HepG2 (cell line): ENCODE data around the gene TNFAIP8L1. TPM values are rescaled to one million over a fixed set of nuclear protein-coding genes. Genes with fewer than 3 reads are reported as not detected.
A peak's percentile ranks its signal among the peaks of the same experiment; 100 is the strongest.

Source experiments
- ARID4A ChIP-seq: sonication (generic); formaldehyde crosslinking; IDR thresholded peaks from 2 replicates; pipeline ENCODE4 v1.5.0; 2020; ENCODE audit warnings: mild to moderate bottlenecking, missing genetic modification reagents, borderline replicate concordance
- CREM ChIP-seq, 2 experiments: sonication (generic) in 1 of 2; formaldehyde crosslinking in 1 of 2; IDR thresholded peaks; 2 replicates each; pipeline versions ENCODE4 v1.4.0 to v1.6.1; 2016 to 2020; ENCODE audit warnings: antibody characterized with exemption in 1 of 2, mild to moderate bottlenecking in 1 of 2, missing genetic modification reagents in 1 of 2
- GZF1 ChIP-seq: sonication (generic); formaldehyde crosslinking; IDR thresholded peaks from 2 replicates; pipeline ENCODE4 v1.5.1; 2020; ENCODE audit warnings: mild to moderate bottlenecking, missing genetic modification reagents
- MEIS1 ChIP-seq: sonication (generic); formaldehyde crosslinking; IDR thresholded peaks from 2 replicates; pipeline ENCODE4 v1.9.0; 2021; ENCODE audit warnings: mild to moderate bottlenecking, missing genetic modification reagents, moderate library complexity, borderline replicate concordance
- SNAPC2 ChIP-seq: sonication (generic); formaldehyde crosslinking; IDR thresholded peaks from 2 replicates; pipeline ENCODE4 v1.8.1; 2022; ENCODE audit warnings: mild to moderate bottlenecking, missing genetic modification reagents
- TERF1 ChIP-seq: sonication (generic); formaldehyde crosslinking; IDR thresholded peaks from 2 replicates; pipeline ENCODE4 v1.8.0; 2022; ENCODE audit warnings: mild to moderate bottlenecking, missing genetic modification reagents, moderate library complexity
- TFAP4 ChIP-seq: sonication (generic); IDR thresholded peaks from 2 replicates; pipeline ENCODE4 v1.6.1; 2016; ENCODE audit warnings: low read depth, borderline replicate concordance
- ZBED4 ChIP-seq: sonication (generic); formaldehyde crosslinking; IDR thresholded peaks from 2 replicates; pipeline ENCODE4 v1.4.0; 2020; ENCODE audit warnings: missing genetic modification reagents, borderline replicate concordance
- ZNF12 ChIP-seq: sonication (generic); formaldehyde crosslinking; IDR thresholded peaks from 2 replicates; pipeline ENCODE4 v1.5.0; 2020; ENCODE audit warnings: missing genetic modification reagents
- ZNF468 ChIP-seq: sonication (generic); formaldehyde crosslinking; IDR thresholded peaks from 2 replicates; pipeline ENCODE4 v1.8.0; 2022; ENCODE audit warnings: mild to moderate bottlenecking, moderate library complexity, missing genetic modification reagents
- ZNF691 ChIP-seq: sonication (generic); formaldehyde crosslinking; IDR thresholded peaks from 2 replicates; pipeline ENCODE4 v1.4.0; 2020; ENCODE audit warnings: missing genetic modification reagents, low read depth, mild to moderate bottlenecking, borderline replicate concordance
- ZNF879 ChIP-seq: sonication (generic); formaldehyde crosslinking; IDR thresholded peaks from 2 replicates; pipeline ENCODE4 v1.8.1; 2023; ENCODE audit warnings: missing genetic modification reagents
- polyA plus RNA-seq, 8 experiments: library from polyadenylated mRNA; depleted of rRNA in 3 of 8; stranded (reverse) in 7 of 8; unstranded in 1 of 8; fragments of >200 nt; fragmentation: Illumina TruSeq in 4 of 8; extraction: Trizol in 4 of 8; gene quantifications; 2 replicates each; pipeline versions ENCODE4 v1.2.1 to v1.2.3, GENCODE V29; 2011 to 2016; ENCODE audit warnings: low read depth in 4 of 8, missing spikeins in 1 of 8, mixed read lengths in 1 of 8; ENCODE audit not compliant: insufficient read depth in 1 of 8
- total RNA-seq, 5 experiments: library from RNA; depleted of rRNA; stranded (reverse); fragments of >200 nt; fragmentation: Illumina TruSeq; extraction: Trizol; gene quantifications; 2 replicates each; pipeline ENCODE4 v1.2.3, GENCODE V29; 2016; ENCODE audit warnings: low read depth in 1 of 5
- TF ChIP-seq, protein P1 (sequence below): sonication (generic); formaldehyde crosslinking; IDR thresholded peaks from 2 replicates; pipeline ENCODE4 v1.4.0; 2020; ENCODE audit warnings: mild to moderate bottlenecking, low read depth, missing genetic modification reagents

Gene TNFAIP8L1
- total and polyA plus RNA-seq, 2 of the 13 experiments (the other 11 are each of a cell fraction or from before 2014, with no cell fraction given), result 13.4 to 21.4 TPM

- TF ChIP-seq TERF1, result no peak
- no peak for TF ChIP-seq CREM (IDR thresholded peaks at IDR 0.05)
- TF ChIP-seq CREM (CRISPR knock-in tag; IDR thresholded peaks at IDR 0.05), result no peak
- TF ChIP-seq ZBED4 (CRISPR knock-in tag), result peak; percentile 56; the same call in 1 of the 2 replicates
- TF ChIP-seq ZNF691 (CRISPR knock-in tag), result no peak
- no peak for TF ChIP-seq MEIS1 (CRISPR knock-in tag)
- TF ChIP-seq ARID4A (CRISPR knock-in tag), result peak; percentile 33; the same call in 1 of the 2 replicates
- TF ChIP-seq GZF1, result no peak
- no peak for TF ChIP-seq SNAPC2 (CRISPR knock-in tag)
- TF ChIP-seq ZNF879, result no peak
- TF ChIP-seq, protein P1, sequence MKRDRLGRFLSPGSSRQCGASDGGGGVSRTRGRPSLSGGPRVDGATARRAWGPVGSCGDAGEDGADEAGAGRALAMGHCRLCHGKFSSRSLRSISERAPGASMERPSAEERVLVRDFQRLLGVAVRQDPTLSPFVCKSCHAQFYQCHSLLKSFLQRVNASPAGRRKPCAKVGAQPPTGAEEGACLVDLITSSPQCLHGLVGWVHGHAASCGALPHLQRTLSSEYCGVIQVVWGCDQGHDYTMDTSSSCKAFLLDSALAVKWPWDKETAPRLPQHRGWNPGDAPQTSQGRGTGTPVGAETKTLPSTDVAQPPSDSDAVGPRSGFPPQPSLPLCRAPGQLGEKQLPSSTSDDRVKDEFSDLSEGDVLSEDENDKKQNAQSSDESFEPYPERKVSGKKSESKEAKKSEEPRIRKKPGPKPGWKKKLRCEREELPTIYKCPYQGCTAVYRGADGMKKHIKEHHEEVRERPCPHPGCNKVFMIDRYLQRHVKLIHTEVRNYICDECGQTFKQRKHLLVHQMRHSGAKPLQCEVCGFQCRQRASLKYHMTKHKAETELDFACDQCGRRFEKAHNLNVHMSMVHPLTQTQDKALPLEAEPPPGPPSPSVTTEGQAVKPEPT (CRISPR knock-in tag), result no peak
- no peak for TF ChIP-seq ZNF468 (CRISPR knock-in tag)
- TF ChIP-seq TFAP4, result no peak
- no peak for TF ChIP-seq ZNF12
These were observed 3.1 kb upstream of the TNFAIP8L1 start (continued) for GRCh38 chr19:4636151-4636717.
